Measurements from ENCODE around the gene PANX2.

The PANX2 gene

GRCh38 chr22:50206599-50206998 is 36.1 kb downstream of the PANX2 start:
- H3K4me3 ChIP-seq (ENCODE audit: control insufficient read depth, low read depth, low read length), result no peak overlapping the region
- DNase-seq (ENCODE audit: low read depth), result no peak
- TF ChIP-seq CTCF (IDR thresholded peaks at IDR 0.05; ENCODE audit: control insufficient read depth, insufficient read depth, low read depth, low read length, missing control alignments), result peak; percentile 56

GRCh38 chr22:50207383-50208140 is 37.0 kb downstream of the PANX2 start:
- no peak for DNase-seq (ENCODE audit: low read depth)
- H3K4me3 ChIP-seq (ENCODE audit: control insufficient read depth, low read depth, low read length), result no peak overlapping the region
- no peak for TF ChIP-seq CTCF (IDR thresholded peaks at IDR 0.05; ENCODE audit: control insufficient read depth, insufficient read depth, low read depth, low read length, missing control alignments)

- no peak overlapping the region for H3K4me3 ChIP-seq (ENCODE audit: control insufficient read depth, low read depth, low read length)
- no peak for TF ChIP-seq CTCF (IDR thresholded peaks at IDR 0.05; ENCODE audit: control insufficient read depth, insufficient read depth, low read depth, low read length, missing control alignments)
- DNase-seq (ENCODE audit: low read depth), result no peak
These were observed 38.0 kb downstream of the PANX2 start for GRCh38 chr22:50208430-50208938.

- H3K4me3 ChIP-seq (ENCODE audit: control insufficient read depth, low read depth, low read length), result no peak overlapping the region
- DNase-seq (ENCODE audit: low read depth), result no peak
- no peak for TF ChIP-seq CTCF (IDR thresholded peaks at IDR 0.05; ENCODE audit: control insufficient read depth, insufficient read depth, low read depth, low read length, missing control alignments)
These were observed 38.7 kb downstream of the PANX2 start for GRCh38 chr22:50208939-50209892.

- peak; percentile 92 for TF ChIP-seq CTCF (IDR thresholded peaks at IDR 0.05; ENCODE audit: control insufficient read depth, insufficient read depth, low read depth, low read length, missing control alignments)
- no peak for DNase-seq (ENCODE audit: low read depth)
- H3K4me3 ChIP-seq (ENCODE audit: control insufficient read depth, low read depth, low read length), result no peak overlapping the region
These were observed 39.4 kb downstream of the PANX2 start for GRCh38 chr22:50209893-50210292.

- H3K4me3 ChIP-seq (ENCODE audit: control insufficient read depth, low read depth, low read length), result no peak overlapping the region
- DNase-seq (ENCODE audit: low read depth), result no peak
- TF ChIP-seq CTCF (IDR thresholded peaks at IDR 0.05; ENCODE audit: control insufficient read depth, insufficient read depth, low read depth, low read length, missing control alignments), result no peak
These were observed 40.0 kb downstream of the PANX2 start for GRCh38 chr22:50210378-50211139.

Measured in AG09309 (cell line).